ENCODE data around the gene NUDT3. TPM values are rescaled to one million over a fixed set of nuclear protein-coding genes. Genes with fewer than 3 reads are reported as not detected.

Gene NUDT3
- total RNA-seq, 1 donor from 2014 or later = 29.1 TPM

GRCh38 chr6:34385793-34386195, 6.7 kb downstream of the NUDT3 start:
- H3K4me3 ChIP-seq = no peak overlapping the region
- no peak for ATAC-seq

GRCh38 chr6:34384321-34385153, 7.9 kb downstream of the NUDT3 start:
- no peak for ATAC-seq
- intact Hi-C loops (cut with DNase I) = no loop called here
- H3K27ac ChIP-seq = no peak overlapping the region
- H3K27me3 ChIP-seq (ENCODE audit: low read depth) = no peaks in the 10 kb centered on the region
- DNase-seq = no peak
- H3K36me3 ChIP-seq = no peaks in the 10 kb centered on the region
- no peak for TF ChIP-seq CTCF (IDR thresholded peaks at IDR 0.05)
- H3K9me3 ChIP-seq = no peaks in the 10 kb centered on the region
- H3K4me1 ChIP-seq = peaks cover 40% of the 10 kb centered on the region
- H3K4me3 ChIP-seq = no peak overlapping the region

More at GRCh38 chr6:34385793-34386195, 6.7 kb downstream of the NUDT3 start:
- no peak for DNase-seq
- Histone ChIP-seq H3K27ac (no peak overlapping the region), H3K4me1 (peaks cover 53% of the 10 kb centered on the region), H3K27me3 (ENCODE audit: low read depth) (no peaks in the 10 kb centered on the region), H3K9me3 (no peaks in the 10 kb centered on the region), H3K36me3 (no peaks in the 10 kb centered on the region)
- intact Hi-C loops (cut with DNase I) = no loop called here
- no peak for TF ChIP-seq CTCF (IDR thresholded peaks at IDR 0.05)

- no peak for DNase-seq
- Histone ChIP-seq H3K4me3 (no peak overlapping the region), H3K36me3 (no peaks in the 10 kb centered on the region), H3K27ac (no peak overlapping the region), H3K27me3 (ENCODE audit: low read depth) (no peaks in the 10 kb centered on the region), H3K4me1 (peaks cover 36% of the 10 kb centered on the region), H3K9me3 (no peaks in the 10 kb centered on the region)
- ATAC-seq = no peak
- no peak for TF ChIP-seq CTCF (IDR thresholded peaks at IDR 0.05)
- intact Hi-C loops (cut with DNase I) = no loop called here
These were observed 8.7 kb downstream of the NUDT3 start for GRCh38 chr6:34383656-34384320.

- H3K27me3 ChIP-seq (ENCODE audit: low read depth) = no peaks in the 10 kb centered on the region
- no peaks in the 10 kb centered on the region for H3K36me3 ChIP-seq
- ATAC-seq = no peak
- TF ChIP-seq CTCF (IDR thresholded peaks at IDR 0.05) = no peak
- H3K9me3 ChIP-seq = no peaks in the 10 kb centered on the region
- intact Hi-C loops (cut with DNase I) = no loop called here
- no peak overlapping the region for H3K27ac ChIP-seq
- DNase-seq = no peak
- no peak overlapping the region for H3K4me3 ChIP-seq
- peaks cover 30% of the 10 kb centered on the region for H3K4me1 ChIP-seq
These were observed 9.3 kb downstream of the NUDT3 start for GRCh38 chr6:34383161-34383631.

GRCh38 chr6:34381081-34381480, 11.4 kb downstream of the NUDT3 start:
- no peak for ATAC-seq
- intact Hi-C loops (cut with DNase I) = no loop called here
- Histone ChIP-seq H3K9me3 (no peaks in the 10 kb centered on the region), H3K36me3 (no peaks in the 10 kb centered on the region), H3K27ac (no peak overlapping the region), H3K4me3 (no peak overlapping the region), H3K4me1 (peaks cover 25% of the 10 kb centered on the region), H3K27me3 (ENCODE audit: low read depth) (no peaks in the 10 kb centered on the region)
- TF ChIP-seq CTCF (IDR thresholded peaks at IDR 0.05) = no peak
- DNase-seq = no peak

Measured in lower lobe of right lung (tissue), 2 donors.